SH-SY5Y (cell line): Measurements from ENCODE around the gene ADAM23.

Experiments used
- GATA2 ChIP-seq: IDR thresholded peaks from 2 replicates; pipeline ENCODE4 v1.6.1; 2011; ENCODE audit warnings: mild to moderate bottlenecking, low read depth, low read length
- GATA3 ChIP-seq: IDR thresholded peaks from 2 replicates; pipeline ENCODE4 v1.6.1; 2011; ENCODE audit warnings: low read depth, mild to moderate bottlenecking, low read length, moderate library complexity

The ADAM23 gene

DNA sequence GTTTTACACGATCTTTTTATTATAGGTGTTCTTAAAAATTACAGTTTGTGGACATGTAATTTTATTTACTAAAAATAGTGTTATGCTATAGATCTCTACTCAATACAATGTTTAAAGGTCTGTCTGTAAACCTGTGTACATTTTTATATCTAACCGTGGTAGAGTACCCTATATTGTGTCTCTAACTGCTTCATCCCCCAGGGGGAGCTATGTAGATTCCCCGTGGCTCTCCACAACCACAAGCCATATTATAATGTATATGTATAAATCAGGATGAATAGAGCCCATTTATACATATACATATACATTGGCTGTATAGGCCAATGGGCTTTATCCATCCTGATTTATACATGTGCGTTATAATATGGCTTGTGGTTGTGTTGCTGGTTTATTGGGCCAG lies 59.4 kb downstream of the ADAM23 start:
- TF ChIP-seq GATA3 (no peak), GATA2 (no peak)

DNA sequence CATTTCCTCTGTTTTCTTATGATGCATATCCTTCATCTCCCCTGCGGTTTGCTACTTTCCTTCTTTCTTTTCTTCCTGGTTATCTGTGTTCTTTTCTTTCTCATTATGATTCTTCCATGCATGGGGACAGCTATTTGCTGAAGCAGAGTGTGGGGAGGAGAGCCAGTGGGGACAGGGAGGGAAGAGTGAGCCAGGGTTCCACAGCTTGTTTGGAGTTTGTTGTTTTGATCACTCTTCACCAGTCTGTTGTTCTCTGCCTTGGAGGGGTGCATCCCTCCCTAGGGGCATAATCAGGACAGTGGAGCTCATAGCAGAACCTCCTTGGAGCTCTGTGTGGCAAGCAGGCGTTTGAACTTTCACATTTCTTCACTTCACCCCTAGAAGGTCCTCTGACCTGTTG lies 68.0 kb downstream of the ADAM23 start:
- TF ChIP-seq GATA2 = no peak
- no peak for TF ChIP-seq GATA3

DNA sequence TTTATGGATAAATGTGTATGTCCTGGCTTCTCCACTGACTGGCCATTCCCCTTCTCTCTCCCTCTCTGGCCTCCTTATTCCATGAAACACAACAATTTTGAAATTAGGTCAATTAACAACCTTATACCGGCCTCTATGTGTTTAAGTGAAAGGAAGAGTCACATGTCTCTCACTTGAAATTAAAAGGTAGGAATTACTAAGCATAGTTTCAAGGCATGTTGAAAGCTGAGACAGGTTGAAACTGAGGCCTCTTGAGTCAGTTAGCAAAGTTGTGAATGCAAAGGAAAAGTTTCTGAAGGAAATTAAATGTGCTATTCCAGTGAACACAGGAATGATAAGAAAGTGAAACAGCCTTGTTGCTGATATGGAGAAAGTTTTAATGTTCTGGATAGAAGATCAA lies 69.7 kb downstream of the ADAM23 start:
- no peak for TF ChIP-seq GATA2

DNA sequence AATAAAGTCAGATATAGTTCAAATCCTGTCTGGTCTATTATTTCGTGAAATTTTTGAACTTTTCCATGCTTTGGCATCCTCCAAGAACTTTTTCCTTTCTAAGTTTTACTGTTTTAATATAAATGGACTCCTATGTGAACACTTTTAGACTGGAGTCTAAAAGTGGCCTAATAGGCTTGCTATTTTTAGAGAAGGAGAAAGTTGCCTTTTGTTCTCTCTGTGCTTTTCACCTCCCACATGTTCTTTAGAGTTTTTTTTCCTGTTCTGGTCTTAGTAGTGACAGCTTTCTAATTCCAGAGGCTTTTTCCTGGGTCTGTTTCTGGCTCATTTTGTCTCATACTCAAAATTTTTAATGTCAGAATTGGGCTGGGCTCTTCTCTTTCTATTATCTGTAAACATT lies 72.2 kb downstream of the ADAM23 start:
- no peak for TF ChIP-seq GATA3
- no peak for TF ChIP-seq GATA2

DNA sequence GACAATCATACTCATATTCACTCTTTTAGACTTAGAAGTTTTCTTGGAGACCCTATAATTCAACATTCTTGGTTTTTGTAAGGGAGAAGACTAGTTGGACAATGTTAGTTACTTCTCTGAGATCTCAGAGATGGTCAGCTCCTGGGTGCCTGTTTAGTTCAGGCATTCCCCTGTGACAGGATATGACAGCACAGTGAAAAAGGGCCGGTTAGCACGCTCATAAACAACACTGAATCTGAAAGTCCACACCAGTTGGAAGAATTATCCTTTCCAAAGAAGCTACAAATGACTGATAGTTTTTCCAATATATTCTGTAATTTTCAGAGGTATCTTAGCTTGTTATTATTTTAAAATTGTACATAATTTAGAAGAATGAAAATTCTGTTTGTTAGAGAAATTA lies 75.7 kb downstream of the ADAM23 start:
- TF ChIP-seq GATA2 (no peak), GATA3 (no peak)

DNA sequence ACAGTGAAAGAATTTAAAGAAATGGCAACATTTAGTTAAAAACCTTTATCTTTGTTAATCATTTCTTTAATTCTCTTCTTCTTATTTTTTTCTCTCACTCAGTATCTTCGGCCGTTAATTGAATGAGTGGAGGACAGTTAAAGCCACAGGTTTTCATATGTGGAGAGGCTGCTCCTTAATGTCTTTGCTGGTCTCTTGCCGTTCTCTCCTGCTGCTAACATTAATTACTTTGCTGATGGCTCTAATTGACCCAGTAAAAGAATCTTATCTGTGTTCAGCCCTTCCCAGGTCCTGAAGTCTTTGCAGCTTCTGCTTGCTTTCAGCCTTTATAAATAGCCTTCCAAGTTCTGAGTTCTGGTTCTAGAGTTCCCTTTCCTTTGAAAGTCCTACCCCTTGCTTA lies 77.1 kb downstream of the ADAM23 start:
- no peak for TF ChIP-seq GATA3
- TF ChIP-seq GATA2 = no peak

DNA sequence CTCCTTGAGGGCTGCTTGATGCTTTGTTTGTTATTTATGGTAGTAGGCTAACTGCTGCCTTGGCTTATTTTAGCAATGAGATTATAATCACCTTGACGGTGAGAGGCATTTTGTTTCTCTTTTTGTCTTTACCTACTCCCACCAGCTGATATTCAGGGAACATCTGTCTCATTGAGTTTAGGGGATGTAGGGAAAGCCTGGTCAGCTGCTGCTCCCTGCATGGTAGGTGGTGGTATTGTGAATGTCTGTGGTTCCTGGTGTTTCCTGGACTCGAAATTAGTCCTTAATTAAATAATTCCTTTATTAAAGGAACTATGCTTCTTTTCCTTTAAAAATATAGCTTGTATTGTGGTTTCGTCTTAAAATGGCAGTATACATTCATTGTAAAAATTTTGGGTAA lies 77.8 kb downstream of the ADAM23 start:
- TF ChIP-seq GATA2 (no peak), GATA3 (no peak)

DNA sequence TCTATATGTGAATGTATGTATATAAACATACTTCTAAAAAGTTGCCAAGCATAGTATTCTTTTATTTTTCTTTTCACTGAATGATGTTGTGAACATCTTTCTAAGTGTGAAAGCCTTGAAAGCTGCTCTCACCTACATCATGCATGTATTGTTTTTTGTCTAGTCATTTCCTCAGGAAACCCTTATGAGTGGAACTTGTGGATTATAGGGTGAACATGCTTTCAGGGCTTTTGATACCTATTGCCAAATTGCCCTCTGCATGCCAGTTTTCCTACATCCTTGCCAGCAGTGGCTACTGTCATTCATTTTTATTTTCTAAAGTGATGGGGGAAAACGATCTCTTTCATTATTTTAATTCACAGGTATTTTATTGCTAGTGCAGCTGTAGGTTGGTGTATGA lies 78.3 kb downstream of the ADAM23 start:
- TF ChIP-seq GATA3 (no peak), GATA2 (no peak)

DNA sequence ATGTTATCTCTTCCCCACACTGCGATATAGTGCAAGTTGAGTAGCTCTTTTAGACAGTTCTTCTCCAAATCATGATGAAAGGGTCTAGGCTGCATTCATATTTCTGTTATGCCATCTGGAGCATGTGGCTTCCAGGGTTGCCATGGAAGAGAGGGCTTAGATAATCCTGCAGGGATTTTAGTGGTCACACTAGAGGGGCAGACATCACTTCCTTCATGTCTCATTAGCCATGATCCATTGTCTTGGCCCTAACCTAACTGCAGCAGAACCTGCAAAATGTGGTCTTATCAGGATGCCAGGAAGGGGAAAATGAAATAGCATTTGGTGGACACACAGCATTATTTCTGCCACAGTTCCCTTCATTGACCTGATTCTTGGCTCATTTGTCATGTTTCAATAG lies 83.1 kb downstream of the ADAM23 start:
- TF ChIP-seq GATA2 (no peak), GATA3 (no peak)

DNA sequence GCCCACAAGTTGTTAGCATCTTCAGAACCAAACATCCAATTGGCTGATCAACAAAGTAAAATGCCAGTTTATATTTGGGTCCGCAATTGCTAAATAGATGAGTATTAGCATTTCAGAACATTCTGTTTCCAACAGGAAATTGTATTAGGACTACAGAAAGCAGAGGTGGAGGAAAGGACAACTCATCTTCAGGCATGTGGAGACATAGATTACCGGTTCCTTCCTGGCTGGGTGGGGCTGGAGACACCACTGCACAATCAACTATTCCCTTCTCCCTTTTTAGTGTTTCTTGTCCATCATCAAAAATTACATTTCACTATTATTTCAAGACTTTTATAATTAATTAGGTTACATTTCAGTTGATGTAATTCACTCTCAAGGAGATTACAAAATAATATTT lies 83.8 kb downstream of the ADAM23 start:
- TF ChIP-seq GATA2 (no peak), GATA3 (no peak)

DNA sequence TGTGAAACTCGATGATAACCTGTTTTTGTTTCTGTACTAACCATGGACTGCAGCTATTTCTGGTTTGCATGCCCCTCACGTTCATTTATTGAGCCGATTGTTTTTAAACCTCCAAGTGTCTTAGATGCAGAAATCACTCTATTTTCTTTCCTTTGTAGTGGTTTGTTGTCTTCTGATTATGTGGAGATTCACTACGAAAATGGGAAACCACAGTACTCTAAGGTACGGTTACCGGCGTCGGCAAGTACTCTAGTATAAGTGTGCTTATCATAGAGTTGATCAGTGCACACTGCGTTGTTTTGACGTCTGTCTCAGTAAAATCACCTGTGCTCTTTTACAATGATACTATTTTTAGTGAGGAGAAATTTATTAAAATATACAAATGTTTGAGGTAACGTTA lies 87.4 kb downstream of the ADAM23 start:
- TF ChIP-seq GATA3 = no peak
- TF ChIP-seq GATA2 = no peak

DNA sequence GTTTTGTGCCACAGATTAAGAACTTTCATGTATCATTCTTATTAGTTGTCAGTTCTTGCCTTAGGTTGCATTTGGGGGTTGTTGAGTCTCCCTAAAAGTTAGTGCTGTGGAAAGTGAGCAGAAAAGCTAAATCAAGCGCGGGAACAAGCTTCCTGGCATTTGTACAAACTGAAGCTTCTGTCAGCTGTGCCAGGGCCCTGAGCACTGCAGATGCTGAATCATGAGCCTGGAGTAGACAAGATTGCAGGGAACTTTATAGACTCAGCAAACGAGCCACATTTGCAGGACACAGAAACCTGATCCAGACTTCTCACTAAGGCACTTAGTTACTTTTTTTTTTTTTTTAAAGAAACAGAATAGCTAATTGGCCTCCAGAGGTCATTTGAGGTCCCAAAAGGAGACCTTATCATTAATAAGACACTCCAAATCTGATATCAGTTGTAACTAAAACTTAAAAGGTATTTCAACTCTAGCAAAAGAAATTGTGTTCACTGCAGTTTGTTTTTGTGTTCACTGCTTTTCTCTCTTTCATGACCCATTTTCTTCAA lies 88.7 kb downstream of the ADAM23 start:
- no peak for TF ChIP-seq GATA3
- no peak for TF ChIP-seq GATA2

DNA sequence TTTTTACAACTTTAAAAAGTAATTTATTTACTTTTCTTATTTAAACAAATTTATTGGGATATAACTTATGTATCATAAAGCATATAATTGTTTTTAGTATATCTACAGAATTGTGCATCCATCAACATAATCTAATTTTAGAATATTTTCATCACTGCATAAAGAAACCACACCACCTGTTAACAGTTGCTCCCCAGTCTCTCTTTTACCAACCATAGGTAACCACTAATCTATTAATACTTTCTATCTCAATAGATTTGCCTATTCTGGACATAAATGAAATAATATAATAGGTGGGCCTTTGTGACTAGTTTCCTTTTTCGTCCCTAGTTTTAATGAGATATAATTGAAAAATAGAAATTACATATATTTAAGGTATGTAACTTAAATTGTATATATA lies 90.6 kb downstream of the ADAM23 start:
- TF ChIP-seq GATA2 = no peak
- TF ChIP-seq GATA3 = no peak

DNA sequence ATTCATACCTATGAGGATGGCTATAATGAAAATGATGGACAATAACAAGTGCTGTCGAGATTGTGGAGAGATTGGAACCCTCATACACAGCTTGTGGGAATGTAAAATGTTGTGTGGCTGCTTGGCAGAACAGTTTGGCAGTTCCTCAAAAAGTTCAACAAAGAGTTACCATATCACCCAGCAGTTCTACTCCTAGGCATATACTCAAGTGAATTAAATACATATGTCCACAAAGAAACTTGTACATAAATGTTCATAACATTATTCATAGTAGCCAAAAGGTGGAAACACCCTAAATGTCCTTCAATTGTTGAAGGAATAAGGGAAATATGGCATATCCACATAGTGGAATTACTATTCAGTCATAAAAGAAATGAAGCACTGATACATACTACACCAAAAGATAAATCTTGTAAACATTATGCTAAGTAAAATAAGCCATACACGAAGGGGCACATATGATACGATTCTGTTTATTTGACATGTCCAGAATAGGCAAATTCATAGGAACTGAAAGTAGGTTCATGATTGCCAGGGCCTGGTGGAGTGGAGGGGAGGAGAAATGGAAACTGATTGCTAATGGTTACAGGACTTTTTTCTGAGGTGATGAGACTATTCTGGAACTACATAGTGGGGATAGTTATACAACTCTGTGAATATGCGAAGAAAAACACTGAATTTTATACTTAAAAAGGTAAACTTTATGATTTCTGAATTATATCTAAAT lies 92.1 kb downstream of the ADAM23 start:
- TF ChIP-seq GATA2 = no peak
- no peak for TF ChIP-seq GATA3

DNA sequence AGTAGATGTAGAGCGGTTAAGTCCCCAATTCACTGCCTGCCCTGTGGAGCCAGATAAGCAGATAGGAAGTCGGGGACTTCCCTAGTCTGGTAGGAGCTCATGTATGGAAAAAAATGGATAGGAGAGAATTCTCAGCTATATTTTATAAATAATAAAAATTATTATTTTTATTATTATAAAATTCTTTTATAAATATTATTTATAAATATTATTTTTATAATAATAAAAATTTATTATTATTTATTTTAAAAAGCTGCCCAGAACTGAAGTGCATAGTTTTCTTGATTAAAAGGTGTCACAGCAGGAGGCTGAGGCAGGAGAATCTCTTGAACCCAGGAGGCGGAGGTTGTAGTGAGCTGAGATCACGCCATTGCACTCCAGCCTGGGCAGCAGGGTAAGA lies 97.4 kb downstream of the ADAM23 start:
- TF ChIP-seq GATA3 (no peak), GATA2 (no peak)

DNA sequence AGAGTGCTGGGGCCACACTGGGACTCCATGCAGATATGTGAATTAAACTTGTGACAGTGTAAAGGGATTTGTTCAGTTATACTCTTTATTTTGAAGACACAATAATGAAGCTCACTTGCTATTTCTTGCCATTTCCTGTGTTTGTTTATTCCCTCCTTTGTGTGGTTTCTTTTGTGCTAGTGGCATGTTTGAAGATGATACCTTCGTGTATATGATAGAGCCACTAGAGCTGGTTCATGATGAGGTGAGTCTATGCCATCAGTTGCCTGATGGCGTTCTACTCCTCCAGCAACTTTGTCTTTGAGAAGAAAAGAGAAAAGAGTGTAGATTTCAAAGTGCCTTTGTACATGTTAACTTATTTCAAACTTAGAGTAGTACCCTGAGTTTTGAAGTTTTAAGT lies 99.7 kb downstream of the ADAM23 start:
- TF ChIP-seq GATA3 = no peak
- TF ChIP-seq GATA2 = no peak
